SK-N-SH (cell line): ENCODE results near the gene NUAK1. TPM values are rescaled to one million over a fixed set of nuclear protein-coding genes. Genes with fewer than 3 reads are reported as not detected.

Source experiments
- CTCF ChIA-PET: fragments of 300-600, 350-600 bp; formaldehyde crosslinking; extraction: SDS; loops from one replicate; lab custom pipeline; 2021; lab: Yijun Ruan, JAX
- POLR2A ChIA-PET: fragments of 350-600 bp; sonication (Branson Sonifier 250); formaldehyde crosslinking; extraction: SDS; loops from one replicate; lab custom pipeline; 2020; ENCODE audit warnings: antibody characterized with exemption, inconsistent platforms; lab: Yijun Ruan, JAX
- DNase-seq: peaks from one replicate; pipeline ENCODE4 v3.0.0; 2012
- H2AFZ ChIP-seq: fragments of 200-600 bp; sonication (generic); 2 replicates; pipeline ENCODE4 v1.8.1; 2016; ENCODE audit warnings: antibody characterized with exemption, mild to moderate bottlenecking, low read depth
- H3F3A ChIP-seq: fragments of 200-600 bp; sonication (generic); replicated peaks from 2 replicates; pipeline ENCODE3; 2016; ENCODE audit warnings: antibody characterized with exemption, mild to moderate bottlenecking; ENCODE audit not compliant: insufficient read depth
- H3K27ac ChIP-seq, 2 experiments: fragments of 200-500 bp in 1 of 2; fragments of 200-600 bp in 1 of 2; sonication (Bioruptor generic) in 1 of 2; sonication (generic), shearing (Covaris generic) in 1 of 2; 2 replicates each; pipeline versions ENCODE4 v1.5.1 to v1.6.1; 2014 to 2016; ENCODE audit warnings: low read depth in 2 of 2, inconsistent platforms in 1 of 2, low read length in 1 of 2, mild to moderate bottlenecking in 1 of 2, mixed read lengths in 1 of 2
- H3K27me3 ChIP-seq: fragments of 200-600 bp; sonication (generic), shearing (Covaris generic); 2 replicates; pipeline ENCODE4 v1.6.1; 2016; ENCODE audit warnings: mixed run types; ENCODE audit not compliant: insufficient read depth
- H3K36me3 ChIP-seq, 2 experiments: fragments of 200-500 bp in 1 of 2; fragments of 200-600 bp in 1 of 2; sonication (Bioruptor generic) in 1 of 2; sonication (generic) in 1 of 2; replicated peaks in 1 of 2; 2 replicates each; pipeline versions ENCODE3 to v1.5.1; 2014 to 2016; ENCODE audit warnings: low read length in 1 of 2, mild to moderate bottlenecking in 1 of 2; ENCODE audit not compliant: insufficient read depth in 2 of 2, control insufficient read depth in 1 of 2
- H3K4me1 ChIP-seq, 2 experiments: fragments of 200-500 bp in 1 of 2; fragments of 200-600 bp in 1 of 2; sonication (Bioruptor generic) in 1 of 2; sonication (generic), shearing (Covaris generic) in 1 of 2; 2 replicates each; pipeline versions ENCODE4 v1.5.1 to v1.6.1; 2014 to 2016; ENCODE audit warnings: low read depth in 1 of 2, low read length in 1 of 2, mixed run types in 1 of 2; ENCODE audit not compliant: insufficient read depth in 2 of 2, control insufficient read depth in 1 of 2
- H3K4me2 ChIP-seq: fragments of 200-600 bp; sonication (generic), shearing (Covaris generic); 2 replicates; pipeline ENCODE4 v1.6.1; 2017; ENCODE audit warnings: mixed run types
- H3K4me3 ChIP-seq, 2 experiments: fragments of 200-500 bp in 1 of 2; fragments of 200-600 bp in 1 of 2; sonication (Bioruptor generic) in 1 of 2; sonication (generic), shearing (Covaris generic) in 1 of 2; 2 replicates each; pipeline versions ENCODE4 v1.5.1 to v1.8.1; 2014 to 2016; ENCODE audit warnings: low read depth in 2 of 2, inconsistent platforms in 1 of 2, low read length in 1 of 2, mild to moderate bottlenecking in 1 of 2, mixed read lengths in 1 of 2, moderate library complexity in 1 of 2
- H3K79me2 ChIP-seq: fragments of 200-600 bp; sonication (generic); 2 replicates; pipeline ENCODE4 v1.8.1; 2017; ENCODE audit warnings: mild to moderate bottlenecking; ENCODE audit not compliant: insufficient read depth
- H3K9ac ChIP-seq: fragments of 200-600 bp; sonication (generic); 2 replicates; pipeline ENCODE4 v1.6.1; 2017; ENCODE audit warnings: mixed run types
- H3K9me2 ChIP-seq: fragments of 200-600 bp; sonication (generic); 2 replicates; pipeline ENCODE4 v1.6.1; 2017; ENCODE audit warnings: mixed run types
- H3K9me3 ChIP-seq: fragments of 200-600 bp; sonication (generic); 2 replicates; pipeline ENCODE4 v1.6.1; 2017; ENCODE audit warnings: mixed run types, mild to moderate bottlenecking, moderate library complexity
- H4K20me1 ChIP-seq: fragments of 200-600 bp; sonication (generic); 2 replicates; pipeline ENCODE4 v1.6.1; 2017; ENCODE audit warnings: mild to moderate bottlenecking, mixed run types; ENCODE audit not compliant: insufficient read depth
- ELF1 ChIP-seq: IDR thresholded peaks from 2 replicates; pipeline ENCODE4 v1.4.0; 2012
- EP300 ChIP-seq, 2 experiments: IDR thresholded peaks; 2 replicates each; pipeline versions ENCODE4 v1.4.0 to v1.6.1; 2012; ENCODE audit warnings: borderline replicate concordance in 1 of 2, low read depth in 1 of 2, low read length in 1 of 2
- EZH2phosphoT487 ChIP-seq: fragments of 200-600 bp; sonication (generic); IDR thresholded peaks from 2 replicates; pipeline ENCODE4 v1.6.1; 2017; ENCODE audit warnings: low read depth, mixed run types, mild to moderate bottlenecking, antibody characterized with exemption, moderate library complexity, borderline replicate concordance
- FOSL2 ChIP-seq: IDR thresholded peaks from 2 replicates; pipeline ENCODE4 v1.4.0; 2012; ENCODE audit warnings: low read depth, mild to moderate bottlenecking, moderate library complexity, borderline replicate concordance
- MEF2A ChIP-seq: IDR thresholded peaks from 2 replicates; pipeline ENCODE4 v1.4.0; 2012; ENCODE audit warnings: low read depth, borderline replicate concordance
- NFIC ChIP-seq: IDR thresholded peaks from 2 replicates; pipeline ENCODE4 v1.4.0; 2012; ENCODE audit warnings: borderline replicate concordance
- RCOR1 ChIP-seq: fragments of 150-350 bp; IDR thresholded peaks from 2 replicates; pipeline ENCODE4 v1.6.1; 2017; ENCODE audit warnings: antibody characterized with exemption, low read length
- REST ChIP-seq: IDR thresholded peaks from 2 replicates; pipeline ENCODE4 v1.6.1; 2012; ENCODE audit warnings: mild to moderate bottlenecking, low read depth, low read length, moderate library complexity
- RFX5 ChIP-seq: IDR thresholded peaks from 2 replicates; pipeline ENCODE4 v1.6.1; 2012; ENCODE audit warnings: mild to moderate bottlenecking, improper control_type of control experiment, low read length
- RXRA ChIP-seq: IDR thresholded peaks from 2 replicates; pipeline ENCODE4 v1.4.0; 2012; ENCODE audit warnings: low read depth, mild to moderate bottlenecking, borderline replicate concordance
- SIN3A ChIP-seq: IDR thresholded peaks from 2 replicates; pipeline ENCODE4 v1.6.1; 2012; ENCODE audit warnings: low read depth, mild to moderate bottlenecking, low read length, moderate library complexity, borderline replicate concordance
- TCF12 ChIP-seq: IDR thresholded peaks from 2 replicates; pipeline ENCODE4 v1.4.0; 2012
- WGBS: methylation state at CpG from one replicate; pipeline ENCODE4 v1.1.6; 2017; ENCODE audit warnings: low lambda C conversion rate; 5-methylcytosine and 5-hydroxymethylcytosine counted together
- polyA plus RNA-seq, 3 experiments: library from polyadenylated mRNA; depleted of rRNA; stranded (reverse); fragments of >200 nt; gene quantifications; 2 replicates each; pipeline ENCODE4 v1.2.3, GENCODE V29; 2012

The NUAK1 gene
- polyA plus RNA-seq, 1 of the 3 experiments (the other 2 are of a cell fraction), result 8.1 TPM

GRCh38 chr12:106174876-106175275 is 36.1 kb upstream of the NUAK1 start:
- Histone ChIP-seq H2AFZ (no peak overlapping the region), H3K36me3 (no peaks in the 10 kb centered on the region), H3K4me3 (no peak overlapping the region), H3K9me3 (no peaks in the 10 kb centered on the region), H3F3A (no peaks in the 10 kb centered on the region), H3K4me1 (no peaks in the 10 kb centered on the region), H3K4me2 (no peak overlapping the region), H4K20me1 (no peaks in the 10 kb centered on the region), H3K9me2 (no peaks in the 10 kb centered on the region), H3K27me3 (no peaks in the 10 kb centered on the region), H3K27ac (no peak overlapping the region), H3K9ac (no peak overlapping the region), H3K79me2 (no peaks in the 10 kb centered on the region)
- no peak for DNase-seq
- WGBS, result 61% methylated on average over 5 of the region's 5 CpGs
- TF ChIP-seq REST (no peak), RCOR1 (no peak), RFX5 (no peak), FOSL2 (no peak), EP300 (IDR thresholded peaks at IDR 0.05; ENCODE audit: borderline replicate concordance in 1 of 2, low read depth in 1 of 2, low read length in 1 of 2) (no peak), TCF12 (no peak), NFIC (no peak), RXRA (no peak), SIN3A (no peak), MEF2A (no peak)
- ChIA-PET CTCF (interaction anchor here (0.6 to 0.7 kb wide), 2 partner anchors 9 to 656 kb away, joined by 3 read pairs; no protein-coding TSS in a partner anchor), POLR2A (no interaction called here)

- no peaks in the 10 kb centered on the region for H3K27me3 ChIP-seq
- H3K4me1 ChIP-seq, result no peaks in the 10 kb centered on the region
- H3K4me3 ChIP-seq, result no peak overlapping the region
- H3K4me2 ChIP-seq, result no peak overlapping the region
- H3K36me3 ChIP-seq, result no peaks in the 10 kb centered on the region
- POLR2A ChIA-PET, result no interaction called here
- H2AFZ ChIP-seq, result no peak overlapping the region
- no peak overlapping the region for H3K27ac ChIP-seq
- H3K9me3 ChIP-seq, result no peaks in the 10 kb centered on the region
- CTCF ChIA-PET, result interaction anchor here (1.1 kb wide), 1 partner anchor 38 kb away, joined by 3 read pairs; no protein-coding TSS in a partner anchor
- H3K9me2 ChIP-seq, result no peaks in the 10 kb centered on the region
- H3K9ac ChIP-seq, result no peak overlapping the region
- H3K79me2 ChIP-seq, result no peaks in the 10 kb centered on the region
- 63% methylated on average over 1 of the region's 1 CpG for WGBS
- no peak for TF ChIP-seq REST
- TF ChIP-seq EZH2phosphoT487, result no peak
- TF ChIP-seq ELF1, result no peak
- no peak for TF ChIP-seq RXRA
- H4K20me1 ChIP-seq, result no peaks in the 10 kb centered on the region
- no peak for DNase-seq
- H3F3A ChIP-seq, result no peaks in the 10 kb centered on the region
These were observed 34.7 kb upstream of the NUAK1 start for GRCh38 chr12:106173442-106173841.
